SKM-1 treated with dmso at 0.1 percent for 144 hours (cell line): ENCODE data around the gene DLGAP4.

ENCODE experiments used
- DNase-seq: peaks from one replicate; lab custom pipeline; 2025; ENCODE audit not compliant: unreplicated experiment; lab: John Stamatoyannopoulos, UW

Gene DLGAP4

GRCh38 chr20:36399147-36399968 is 93.2 kb downstream of the DLGAP4 start:
- DNase-seq: peak; percentile 37

- DNase-seq: no peak
Observed at GRCh38 chr20:36399969-36400545, 93.9 kb downstream of the DLGAP4 start.

GRCh38 chr20:36400909-36401735 is 95.0 kb downstream of the DLGAP4 start:
- no peak for DNase-seq

GRCh38 chr20:36402708-36403107 is 96.6 kb downstream of the DLGAP4 start:
- no peak for DNase-seq

GRCh38 chr20:36404435-36404978 is 98.4 kb downstream of the DLGAP4 start:
- no peak for DNase-seq

GRCh38 chr20:36405255-36405654 is 99.1 kb downstream of the DLGAP4 start:
- DNase-seq: no peak

- no peak for DNase-seq
Observed at GRCh38 chr20:36407199-36407733, 101.1 kb downstream of the DLGAP4 start.

- no peak for DNase-seq
Observed at GRCh38 chr20:36408219-36408618, 102.1 kb downstream of the DLGAP4 start.

GRCh38 chr20:36411861-36412454 is 105.8 kb downstream of the DLGAP4 start:
- no peak for DNase-seq

GRCh38 chr20:36415475-36416002 is 109.4 kb downstream of the DLGAP4 start:
- no peak for DNase-seq

- DNase-seq: no peak
Observed at GRCh38 chr20:36418711-36419110, 112.6 kb downstream of the DLGAP4 start.

- no peak for DNase-seq
Observed at GRCh38 chr20:36421641-36422040, 115.5 kb downstream of the DLGAP4 start.

GRCh38 chr20:36424314-36424713 is 118.2 kb downstream of the DLGAP4 start:
- DNase-seq: no peak

GRCh38 chr20:36425166-36425565 is 119.0 kb downstream of the DLGAP4 start:
- no peak for DNase-seq

- no peak for DNase-seq
Observed at GRCh38 chr20:36431604-36432003, 125.5 kb downstream of the DLGAP4 start.

- no peak for DNase-seq
Observed at GRCh38 chr20:36432096-36432495, 126.0 kb downstream of the DLGAP4 start.

- DNase-seq: no peak
Observed at GRCh38 chr20:36434383-36434782, 128.2 kb downstream of the DLGAP4 start.

- DNase-seq: no peak
Observed at GRCh38 chr20:36435124-36435523, 129.0 kb downstream of the DLGAP4 start.

- DNase-seq: no peak
Observed at GRCh38 chr20:36435592-36436541, 129.7 kb downstream of the DLGAP4 start.
